H9 (cell line): ENCODE data around the gene SNRPF. TPM values are rescaled to one million over a fixed set of nuclear protein-coding genes. Genes with fewer than 3 reads are reported as not detected.

Experiments
- DNase-seq: peaks from one replicate; pipeline ENCODE4 v3.0.0-alpha.2; 2017
- H2AFZ ChIP-seq: one replicate; pipeline ENCODE4 v1.6.1; 2013; ENCODE audit warnings: mild to moderate bottlenecking, low read length, control low read depth, moderate library complexity
- H2AK5ac ChIP-seq: 2 replicates; pipeline ENCODE4 v1.6.1; 2013; ENCODE audit warnings: low read length, control low read depth, mixed read lengths; ENCODE audit not compliant: insufficient read length
- H2BK120ac ChIP-seq: one replicate; pipeline ENCODE4 v1.6.1; 2013; ENCODE audit warnings: low read depth, mild to moderate bottlenecking, low read length, control low read depth, inconsistent platforms; ENCODE audit not compliant: poor library complexity, severe bottlenecking
- H2BK12ac ChIP-seq: 2 replicates; pipeline ENCODE4 v1.6.1; 2013; ENCODE audit warnings: low read length, control low read depth, mixed read lengths, low read depth; ENCODE audit not compliant: insufficient read length
- H2BK15ac ChIP-seq: 2 replicates; pipeline ENCODE4 v1.6.1; 2013; ENCODE audit warnings: low read depth, low read length, control low read depth
- H2BK20ac ChIP-seq: one replicate; pipeline ENCODE4 v1.6.1; 2013; ENCODE audit warnings: low read depth, mild to moderate bottlenecking, low read length, control low read depth, inconsistent platforms; ENCODE audit not compliant: poor library complexity, severe bottlenecking
- H2BK5ac ChIP-seq: 2 replicates; pipeline ENCODE4 v1.6.1; 2013; ENCODE audit warnings: low read length, control low read depth, mixed read lengths; ENCODE audit not compliant: insufficient read length
- H3K14ac ChIP-seq: 2 replicates; pipeline ENCODE4 v1.6.1; 2013; ENCODE audit warnings: low read length, control low read depth; ENCODE audit not compliant: insufficient read depth
- H3K18ac ChIP-seq: 2 replicates; pipeline ENCODE4 v1.6.1; 2013; ENCODE audit warnings: low read depth, mild to moderate bottlenecking, mixed read lengths, low read length, control low read depth; ENCODE audit not compliant: insufficient read length
- H3K23ac ChIP-seq: 2 replicates; pipeline ENCODE4 v1.6.1; 2013; ENCODE audit warnings: low read length, control low read depth, mixed read lengths, low read depth; ENCODE audit not compliant: insufficient read length
- H3K23me2 ChIP-seq: 2 replicates; pipeline ENCODE4 v1.6.1; 2013; ENCODE audit warnings: low read depth, mild to moderate bottlenecking, mixed read lengths, low read length, control low read depth; ENCODE audit not compliant: insufficient read length, poor library complexity, severe bottlenecking
- H3K27ac ChIP-seq: 2 replicates; pipeline ENCODE4 v1.5.1; 2013; ENCODE audit warnings: low read length, control low read depth, mixed read lengths, low read depth; ENCODE audit not compliant: insufficient read length
- H3K27me3 ChIP-seq: 2 replicates; pipeline ENCODE4 v1.6.1; 2013; ENCODE audit warnings: low read length, control low read depth, inconsistent platforms; ENCODE audit not compliant: insufficient read depth
- H3K4ac ChIP-seq: 2 replicates; pipeline ENCODE4 v1.6.1; 2013; ENCODE audit warnings: low read depth, mild to moderate bottlenecking, control low read depth, inconsistent platforms, low read length, moderate library complexity
- H3K4me1 ChIP-seq: 2 replicates; pipeline ENCODE4 v1.6.1; 2013; ENCODE audit warnings: low read length, control low read depth, inconsistent platforms; ENCODE audit not compliant: insufficient read depth
- H3K4me2 ChIP-seq: 2 replicates; pipeline ENCODE4 v1.6.1; 2013; ENCODE audit warnings: low read length, control low read depth, mixed read lengths; ENCODE audit not compliant: insufficient read length, insufficient read depth
- H3K56ac ChIP-seq: 2 replicates; pipeline ENCODE4 v1.6.1; 2013; ENCODE audit warnings: low read depth, mild to moderate bottlenecking, mixed read lengths, low read length, control low read depth; ENCODE audit not compliant: insufficient read length
- H3K79me1 ChIP-seq: 2 replicates; pipeline ENCODE4 v1.6.1; 2013; ENCODE audit warnings: low read depth, mild to moderate bottlenecking, moderate library complexity, low read length, control low read depth, inconsistent platforms; ENCODE audit not compliant: insufficient read depth, poor library complexity, severe bottlenecking
- H3K79me2 ChIP-seq: 2 replicates; pipeline ENCODE4 v1.6.1; 2013; ENCODE audit warnings: low read length, control low read depth, inconsistent platforms; ENCODE audit not compliant: insufficient read depth
- H3K9ac ChIP-seq: 2 replicates; pipeline ENCODE4 v1.6.1; 2013; ENCODE audit warnings: low read length, control low read depth, mixed read lengths; ENCODE audit not compliant: insufficient read length; ENCODE audit errors: extremely low read depth
- H3K9me3 ChIP-seq: one replicate; pipeline ENCODE4 v1.6.1; 2013; ENCODE audit warnings: low read depth, low read length, inconsistent platforms; ENCODE audit not compliant: control insufficient read depth
- H3T11ph ChIP-seq: one replicate; pipeline ENCODE4 v1.6.1; 2013; ENCODE audit warnings: mild to moderate bottlenecking, low read length, control low read depth, inconsistent platforms
- H4K20me1 ChIP-seq: one replicate; pipeline ENCODE4 v1.6.1; 2013; ENCODE audit not compliant: control insufficient read depth, insufficient read length, insufficient read depth
- H4K5ac ChIP-seq: 2 replicates; pipeline ENCODE4 v1.6.1; 2013; ENCODE audit warnings: low read depth, mild to moderate bottlenecking, mixed read lengths, low read length, control low read depth; ENCODE audit not compliant: insufficient read length
- H4K8ac ChIP-seq: replicated peaks from 2 replicates; pipeline ENCODE4 v1.6.1; 2013; ENCODE audit warnings: low read length, control low read depth, mixed read lengths, low read depth; ENCODE audit not compliant: insufficient read length
- H4K91ac ChIP-seq: 2 replicates; pipeline ENCODE4 v1.6.1; 2013; ENCODE audit warnings: low read depth, mild to moderate bottlenecking, moderate library complexity, mixed read lengths, low read length, control low read depth; ENCODE audit not compliant: insufficient read length
- H3K27ac Mint-ChIP-seq, 3 experiments: 2 replicates in 2 of 3; 3 replicates in 1 of 3; pipeline ENCODE4 v1.8.0; 2020 to 2021; ENCODE audit warnings: mixed read lengths in 3 of 3, mild to moderate bottlenecking in 1 of 3, moderate library complexity in 1 of 3
- H3K27me3 Mint-ChIP-seq: 2 replicates; pipeline ENCODE4 v1.8.0; 2021; ENCODE audit warnings: low read depth, mild to moderate bottlenecking, moderate library complexity, mixed read lengths
- H3K36me3 Mint-ChIP-seq, 3 experiments: 2 replicates in 2 of 3; 3 replicates in 1 of 3; pipeline ENCODE4 v1.8.0; 2020 to 2021; ENCODE audit warnings: low read depth in 3 of 3, mixed read lengths in 3 of 3; ENCODE audit not compliant: insufficient read depth in 1 of 3
- H3K4me1 Mint-ChIP-seq, 2 experiments: 2 replicates each; pipeline ENCODE4 v1.8.0; 2020; ENCODE audit warnings: mixed read lengths in 2 of 2
- H3K4me3 Mint-ChIP-seq, 2 experiments: 2 replicates in 1 of 2; 3 replicates in 1 of 2; pipeline ENCODE4 v1.8.0; 2020 to 2021; ENCODE audit warnings: mild to moderate bottlenecking in 2 of 2, mixed read lengths in 2 of 2, moderate library complexity in 1 of 2
- H3K9me3 Mint-ChIP-seq, 2 experiments: 2 replicates in 1 of 2; 3 replicates in 1 of 2; pipeline ENCODE4 v1.8.0; 2020; ENCODE audit warnings: mild to moderate bottlenecking in 2 of 2, mixed read lengths in 2 of 2, moderate library complexity in 1 of 2
- WGBS: extraction: QIAGEN DNeasy Blood & Tissue Kit; methylation state at CpG from one replicate; pipeline ENCODE4 v1.1.7; 2013; ENCODE audit warnings: missing lambda C conversion rate, low lambda C conversion rate, mixed read lengths; ENCODE audit not compliant: insufficient read length; ENCODE audit errors: extremely low coverage; 5-methylcytosine and 5-hydroxymethylcytosine counted together
- long read RNA-seq: library from polyadenylated mRNA; unstranded; transcript quantifications from one replicate; pipeline ENCODE4 v2.0.0, GENCODE V29; 2020
- total RNA-seq: library from RNA; stranded (reverse); gene quantifications from 2 replicates; pipeline ENCODE4 v1.2.1, GENCODE V29; 2021
- TF ChIP-seq, protein P1 (sequence below): fragments of 200-600 bp; sonication (generic); conservative IDR thresholded peaks from 3 replicates; pipeline ENCODE4 v1.8.0; 2021; ENCODE audit warnings: antibody characterized with exemption, mild to moderate bottlenecking

The SNRPF gene
- total RNA-seq, result 70.3 and 77.1 TPM in 2 replicates
- long read RNA-seq, transcript SNRPF-201 (4 exons, 1,389 nt), result major isoform, 64 of 81 reads
- long read RNA-seq, partial matches to known transcripts, result 13 of 81 reads
- long read RNA-seq, other reads (novel, unspliced or antisense), result 1 of 81 reads

DNA sequence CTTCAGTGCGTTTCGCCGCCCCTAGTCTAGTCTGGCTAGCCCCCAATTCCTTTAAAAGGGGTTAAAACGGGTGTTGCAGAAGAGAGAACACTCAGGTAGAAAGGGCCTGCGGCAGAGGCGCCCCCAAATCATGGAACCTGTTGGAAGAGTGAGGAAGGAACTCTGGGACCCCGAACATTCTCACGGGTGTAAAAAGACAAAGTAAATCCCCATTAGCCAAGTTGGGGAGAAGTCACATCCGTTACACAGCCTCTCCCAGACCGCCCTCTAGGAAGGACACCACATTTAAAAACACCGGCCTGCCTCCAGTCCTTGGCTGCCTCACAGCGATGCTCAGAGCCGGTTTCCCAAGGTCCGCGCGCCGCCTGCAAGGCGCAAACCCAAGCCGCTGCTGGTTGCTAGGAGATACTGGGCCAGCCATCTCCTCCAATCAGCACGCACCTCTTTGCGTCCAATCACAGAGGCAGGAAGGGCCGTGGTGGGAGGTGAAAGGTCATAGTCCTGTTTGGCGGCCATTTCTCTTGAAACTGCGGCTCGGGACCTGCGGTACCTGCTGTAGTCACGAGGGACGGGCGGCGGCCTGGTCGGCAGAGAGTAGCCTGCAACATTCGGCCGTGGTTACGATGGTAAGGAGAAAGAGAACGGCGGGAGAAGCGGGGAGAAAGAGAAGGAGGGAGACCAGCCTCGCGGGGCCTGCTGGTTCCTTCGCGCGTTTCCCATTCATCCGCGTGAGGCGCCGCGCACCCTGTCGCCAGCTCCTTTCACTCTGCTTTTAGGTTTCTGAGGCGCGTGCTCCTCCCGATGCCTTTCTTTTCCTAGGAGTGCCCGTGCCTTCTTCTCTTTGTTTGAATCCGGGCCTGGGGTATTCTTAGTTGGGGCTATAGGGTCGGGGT, at the start of gene SNRPF:
TSS of gene SNRPF (plus strand) at position 502 of the 893 bp plus-strand sequence. CDS start at position 624, 122 bp downstream.
- Histone ChIP-seq H3K14ac (peak within 1 kb of the TSS; percentile 98), H3K79me2 (peaks cover 29% of the 10 kb centered on the region; the same call in 1 of the 2 replicates), H2BK5ac (no peak within 1 kb of the TSS), H3K9ac (peak within 1 kb of the TSS; percentile 97), H3K9me3 (no peaks in the 10 kb centered on the region), H2BK20ac (no peak within 1 kb of the TSS), H3K4ac (no peak within 1 kb of the TSS), H4K5ac (peak within 1 kb of the TSS; percentile 54), H4K20me1 (peaks cover 4% of the 10 kb centered on the region), H3K56ac (no peak within 1 kb of the TSS), H2BK15ac (no peak within 1 kb of the TSS), H3K27ac (peak within 1 kb of the TSS; percentile 21), H4K8ac (no peak within 1 kb of the TSS), H3K79me1 (peaks cover 8% of the 10 kb centered on the region), H2AK5ac (no peak within 1 kb of the TSS), H3K4me2 (peak within 1 kb of the TSS; percentile 84), H3K18ac (peak within 1 kb of the TSS; percentile 98), H3T11ph (no peak within 1 kb of the TSS), H3K27me3 (no peaks in the 10 kb centered on the region), H3K23ac (no peak within 1 kb of the TSS), H2BK120ac (no peak within 1 kb of the TSS), H3K23me2 (peaks cover 14% of the 10 kb centered on the region), H4K91ac (no peak within 1 kb of the TSS), H2AFZ (no peak within 1 kb of the TSS), H2BK12ac (no peak within 1 kb of the TSS), H3K4me1 (0 out of 2 replicates have a peak, but pooled peaks cover 2% of the 10 kb centered on the region)
- peaks cover 31 to 37% (median 31%) of the 10 kb centered on the region in 3 experiments for H3K36me3 Mint-ChIP-seq
- H3K4me3 Mint-ChIP-seq, result no peak within 1 kb of the TSS
- H3K4me1 Mint-ChIP-seq, result peaks cover 9% of the 10 kb centered on the region in 2 experiments
- H3K27me3 Mint-ChIP-seq, result no peaks in the 10 kb centered on the region; the same call in 1 of the 2 replicates
- H3K9me3 Mint-ChIP-seq, result peaks cover 12 to 14% of the 10 kb centered on the region in 2 experiments
- DNase-seq, result peak; percentile 99
- WGBS, result no CpG with 5 or more reads among the region's 54 CpGs
- TF ChIP-seq, protein P1, sequence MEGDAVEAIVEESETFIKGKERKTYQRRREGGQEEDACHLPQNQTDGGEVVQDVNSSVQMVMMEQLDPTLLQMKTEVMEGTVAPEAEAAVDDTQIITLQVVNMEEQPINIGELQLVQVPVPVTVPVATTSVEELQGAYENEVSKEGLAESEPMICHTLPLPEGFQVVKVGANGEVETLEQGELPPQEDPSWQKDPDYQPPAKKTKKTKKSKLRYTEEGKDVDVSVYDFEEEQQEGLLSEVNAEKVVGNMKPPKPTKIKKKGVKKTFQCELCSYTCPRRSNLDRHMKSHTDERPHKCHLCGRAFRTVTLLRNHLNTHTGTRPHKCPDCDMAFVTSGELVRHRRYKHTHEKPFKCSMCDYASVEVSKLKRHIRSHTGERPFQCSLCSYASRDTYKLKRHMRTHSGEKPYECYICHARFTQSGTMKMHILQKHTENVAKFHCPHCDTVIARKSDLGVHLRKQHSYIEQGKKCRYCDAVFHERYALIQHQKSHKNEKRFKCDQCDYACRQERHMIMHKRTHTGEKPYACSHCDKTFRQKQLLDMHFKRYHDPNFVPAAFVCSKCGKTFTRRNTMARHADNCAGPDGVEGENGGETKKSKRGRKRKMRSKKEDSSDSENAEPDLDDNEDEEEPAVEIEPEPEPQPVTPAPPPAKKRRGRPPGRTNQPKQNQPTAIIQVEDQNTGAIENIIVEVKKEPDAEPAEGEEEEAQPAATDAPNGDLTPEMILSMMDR, result no peak
- H3K27ac Mint-ChIP-seq, result peak within 1 kb of the TSS in 1 of 3 experiments; percentile 3; a peak in 1 of 7 replicates
